ENCODE results near the gene UVRAG. TPM values are rescaled to one million over a fixed set of nuclear protein-coding genes. Genes with fewer than 3 reads are reported as not detected.

Gene UVRAG
- polyA plus RNA-seq, 1 donor (not counting 4 experiments of a cell fraction or from before 2014, with no cell fraction given), result 11.9 TPM

DNA sequence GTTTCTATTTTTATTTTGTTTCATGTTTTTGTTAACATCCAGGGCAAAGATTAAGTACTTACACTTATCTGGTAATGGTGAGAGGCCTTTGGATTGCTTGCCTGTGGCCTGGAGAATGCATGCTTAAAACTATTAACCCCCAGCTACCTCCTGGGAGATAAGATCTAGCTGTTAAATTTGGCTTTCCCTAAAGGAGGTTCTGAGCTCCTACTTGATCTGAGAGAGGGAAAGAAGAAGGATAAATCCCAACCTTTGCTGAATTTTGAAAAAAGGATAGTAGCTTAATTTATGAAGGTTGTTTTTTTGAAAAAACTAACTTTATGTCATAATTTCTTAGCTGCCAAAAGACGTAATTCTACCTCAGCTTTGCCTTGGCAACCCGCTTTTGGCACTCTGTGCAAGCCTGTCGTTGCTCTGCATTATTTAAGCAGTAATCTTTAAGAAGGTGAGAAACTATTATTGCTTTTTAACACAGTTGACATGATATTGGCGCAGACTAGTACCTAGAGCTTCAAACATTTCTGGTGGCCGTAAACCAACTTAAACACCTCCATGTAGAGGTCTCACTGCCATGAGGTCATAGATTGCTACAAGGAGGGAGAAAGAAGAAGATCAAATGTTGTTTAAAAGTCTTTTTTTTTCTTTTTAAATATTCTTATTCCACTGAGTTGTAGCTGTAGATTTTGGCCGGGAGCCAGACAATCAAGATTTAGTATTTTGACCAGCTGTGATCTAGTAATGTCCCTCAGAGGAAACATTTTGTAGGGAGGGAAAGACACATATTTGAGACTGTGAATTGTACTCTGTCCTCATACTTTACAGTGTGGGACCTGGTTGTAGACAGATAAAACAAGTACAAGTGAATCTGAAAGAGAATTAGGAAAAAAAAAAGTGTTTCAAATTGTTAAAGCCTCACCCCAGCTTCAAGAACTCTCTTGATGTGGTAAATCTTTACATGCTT, 316.9 kb downstream of the UVRAG start:
- dilution Hi-C loops (cut with MboI; ENCODE audit: extremely low pct_ligation_motif_present, low sequenced_read_pairs), result no loop called here
- Histone ChIP-seq H3K27ac (ENCODE audit: control insufficient read depth, insufficient read depth, low read length) (no peak overlapping the region), H3K4me3 (ENCODE audit: control insufficient read depth in 2 of 3, extremely low read depth in 1 of 3, insufficient read depth in 2 of 3, low read depth in 1 of 3, low read length in 3 of 3) (no peak overlapping the region)

GRCh38 chr11:76134239-76134638, 319.2 kb downstream of the UVRAG start:
- Histone ChIP-seq H4K20me1 (ENCODE audit: control insufficient read depth, extremely low read depth, insufficient read depth, low read length) (no peaks in the 10 kb centered on the region), H3K9me1 (ENCODE audit: control insufficient read depth, extremely low read depth, insufficient read depth, low read length) (no peaks in the 10 kb centered on the region), H3K9me3 (ENCODE audit: control insufficient read depth, low read depth, low read length) (no peaks in the 10 kb centered on the region), H3K4me1 (ENCODE audit: control insufficient read depth, extremely low read depth, insufficient read depth, low read length) (no peaks in the 10 kb centered on the region), H3K27ac (ENCODE audit: control insufficient read depth, insufficient read depth, low read length) (no peak overlapping the region), H3K27me3 (ENCODE audit: control insufficient read depth, extremely low read depth, insufficient read depth, low read length) (no peaks in the 10 kb centered on the region), H3K4me3 (ENCODE audit: control insufficient read depth in 2 of 3, extremely low read depth in 1 of 3, insufficient read depth in 2 of 3, low read depth in 1 of 3, low read length in 3 of 3) (no peak overlapping the region), H3K36me3 (ENCODE audit: control insufficient read depth in 2 of 2, extremely low read depth in 1 of 2, insufficient read depth in 2 of 2, low read length in 2 of 2) (peaks cover 0 to 2% of the 10 kb centered on the region in 2 experiments), H2AFZ (ENCODE audit: control insufficient read depth, low read length) (no peak overlapping the region), H3K79me2 (ENCODE audit: control insufficient read depth, insufficient read depth, low read length) (no peaks in the 10 kb centered on the region), H3K9ac (ENCODE audit: control insufficient read depth, extremely low read depth, insufficient read depth, low read length) (no peak overlapping the region), H3K4me2 (ENCODE audit: control insufficient read depth, extremely low read depth, insufficient read depth, low read depth, low read length) (no peak overlapping the region)
- no peak for FAIRE-seq
- dilution Hi-C loops (cut with MboI; ENCODE audit: extremely low pct_ligation_motif_present, low sequenced_read_pairs), result no loop called here
- DNase-seq (ENCODE audit: low read depth, low spot score), result no peak
- TF ChIP-seq CTCF (optimal IDR thresholded peaks at IDR 0.05 in 1 of 3, IDR thresholded peaks at IDR 0.05 in 1 of 3, conservative IDR thresholded peaks at IDR 0.05 in 1 of 3; ENCODE audit: extremely low read depth in 1 of 3, insufficient read depth in 2 of 3, low read length in 3 of 3), result no peak
- TF ChIP-seq EZH2 (IDR thresholded peaks at IDR 0.05; ENCODE audit: low read length), result no peak

More for the DNA sequence above, 316.9 kb downstream of the UVRAG start:
- DNase-seq (ENCODE audit: low read depth, low spot score), result no peak
- H3K9ac ChIP-seq (ENCODE audit: control insufficient read depth, extremely low read depth, insufficient read depth, low read length), result no peak overlapping the region
- TF ChIP-seq CTCF (optimal IDR thresholded peaks at IDR 0.05 in 1 of 3, IDR thresholded peaks at IDR 0.05 in 1 of 3, conservative IDR thresholded peaks at IDR 0.05 in 1 of 3; ENCODE audit: extremely low read depth in 1 of 3, insufficient read depth in 2 of 3, low read length in 3 of 3), result no peak
- no peak for TF ChIP-seq EZH2 (IDR thresholded peaks at IDR 0.05; ENCODE audit: low read length)
- no peaks in the 10 kb centered on the region for H3K79me2 ChIP-seq (ENCODE audit: control insufficient read depth, insufficient read depth, low read length)
- no peak overlapping the region for H3K4me2 ChIP-seq (ENCODE audit: control insufficient read depth, extremely low read depth, insufficient read depth, low read depth, low read length)
- no peaks in the 10 kb centered on the region for H4K20me1 ChIP-seq (ENCODE audit: control insufficient read depth, extremely low read depth, insufficient read depth, low read length)
- H3K9me1 ChIP-seq (ENCODE audit: control insufficient read depth, extremely low read depth, insufficient read depth, low read length), result peaks cover under 1% of the 10 kb centered on the region
- H3K9me3 ChIP-seq (ENCODE audit: control insufficient read depth, low read depth, low read length), result no peaks in the 10 kb centered on the region
- H3K36me3 ChIP-seq (ENCODE audit: control insufficient read depth in 2 of 2, extremely low read depth in 1 of 2, insufficient read depth in 2 of 2, low read length in 2 of 2), result no peaks in the 10 kb centered on the region
- no peaks in the 10 kb centered on the region for H3K4me1 ChIP-seq (ENCODE audit: control insufficient read depth, extremely low read depth, insufficient read depth, low read length)
- FAIRE-seq, result no peak
- H2AFZ ChIP-seq (ENCODE audit: control insufficient read depth, low read length), result no peak overlapping the region
- no peaks in the 10 kb centered on the region for H3K27me3 ChIP-seq (ENCODE audit: control insufficient read depth, extremely low read depth, insufficient read depth, low read length)
